Liver (tissue), 9 donors: ENCODE data around the gene TAS2R46. TPM values are rescaled to one million over a fixed set of nuclear protein-coding genes. Genes with fewer than 3 reads are reported as not detected.

Experiments
- DNase-seq: peaks from one replicate; pipeline ENCODE4 v3.0.0-alpha.2; 2017; ENCODE audit warnings: low spot score
- H3K27ac ChIP-seq, 2 donors: one replicate each; pipeline ENCODE4 v1.7.0; 2013; ENCODE audit warnings: inconsistent platforms in 2 of 2, low read length in 2 of 2, control low read depth in 1 of 2, low read depth in 1 of 2, mild to moderate bottlenecking in 1 of 2
- H3K27me3 ChIP-seq, 4 donors: one replicate each; pipeline versions ENCODE4 v1.6.1 to v1.7.0; 2013; ENCODE audit warnings: low read length in 3 of 4, inconsistent platforms in 1 of 4, mild to moderate bottlenecking in 1 of 4, moderate library complexity in 1 of 4; ENCODE audit not compliant: control insufficient read depth in 4 of 4, insufficient read depth in 4 of 4
- H3K36me3 ChIP-seq, 4 donors: one replicate each; pipeline versions ENCODE4 v1.6.1 to v1.7.0; 2013; ENCODE audit warnings: low read length in 3 of 4, mild to moderate bottlenecking in 3 of 4, low read depth in 1 of 4, moderate library complexity in 1 of 4; ENCODE audit not compliant: control insufficient read depth in 4 of 4, insufficient read depth in 3 of 4
- H3K4me1 ChIP-seq, 4 donors: one replicate each; pipeline versions ENCODE4 v1.6.1 to v1.7.0; 2013; ENCODE audit warnings: low read length in 3 of 4, mild to moderate bottlenecking in 3 of 4, moderate library complexity in 1 of 4; ENCODE audit not compliant: control insufficient read depth in 4 of 4, insufficient read depth in 4 of 4
- H3K4me3 ChIP-seq, 3 donors: one replicate each; pipeline versions ENCODE4 v1.6.1 to v1.7.0; 2013; ENCODE audit warnings: low read length in 3 of 3, control low read depth in 1 of 3, low read depth in 1 of 3, mild to moderate bottlenecking in 1 of 3
- H3K9ac ChIP-seq, 2 donors: one replicate each; pipeline ENCODE4 v1.7.0; 2013; ENCODE audit warnings: low read length in 2 of 2, mild to moderate bottlenecking in 2 of 2, moderate library complexity in 2 of 2, control low read depth in 1 of 2, low read depth in 1 of 2
- H3K9me3 ChIP-seq, 4 donors: one replicate each; pipeline versions ENCODE4 v1.6.1 to v1.7.0; 2013; ENCODE audit warnings: low read length in 3 of 4; ENCODE audit not compliant: control insufficient read depth in 4 of 4
- EGR1 ChIP-seq, 2 donors: IDR thresholded peaks; 2 replicates each; pipeline ENCODE4 v1.6.1; 2016 to 2018; ENCODE audit warnings: antibody characterized with exemption in 2 of 2, low read depth in 2 of 2
- FOXA1 ChIP-seq: IDR thresholded peaks from 2 replicates; pipeline ENCODE4 v1.6.1; 2016; ENCODE audit warnings: antibody characterized with exemption
- FOXA2 ChIP-seq: IDR thresholded peaks from 2 replicates; pipeline ENCODE4 v1.6.1; 2016; ENCODE audit warnings: antibody characterized with exemption
- GABPA ChIP-seq, 2 donors: IDR thresholded peaks in 1 of 2; conservative IDR thresholded peaks in 1 of 2; 2 replicates each; pipeline ENCODE4 v1.6.1; 2016; ENCODE audit warnings: antibody characterized with exemption in 2 of 2, mild to moderate bottlenecking in 1 of 2, moderate library complexity in 1 of 2
- HNF4A ChIP-seq, 2 donors: conservative IDR thresholded peaks; 2 replicates each; pipeline ENCODE4 v1.6.1; 2016; ENCODE audit warnings: antibody characterized with exemption in 2 of 2, mild to moderate bottlenecking in 2 of 2
- HNF4G ChIP-seq: IDR thresholded peaks from 2 replicates; pipeline ENCODE4 v1.6.1; 2016; ENCODE audit warnings: antibody characterized with exemption
- JUND ChIP-seq, 2 donors: IDR thresholded peaks; 2 replicates each; pipeline ENCODE4 v1.6.1; 2016; ENCODE audit warnings: antibody characterized with exemption in 2 of 2
- NR2F2 ChIP-seq: IDR thresholded peaks from 2 replicates; pipeline ENCODE4 v1.6.1; 2016; ENCODE audit warnings: antibody characterized with exemption
- RAD21 ChIP-seq, 2 donors: IDR thresholded peaks; 2 replicates each; pipeline ENCODE4 v1.6.1; 2016; ENCODE audit warnings: antibody characterized with exemption in 2 of 2, mild to moderate bottlenecking in 2 of 2
- RXRA ChIP-seq, 2 donors: IDR thresholded peaks; 2 replicates each; pipeline ENCODE4 v1.6.1; 2017 to 2018; ENCODE audit warnings: antibody characterized with exemption in 2 of 2, mild to moderate bottlenecking in 1 of 2
- SP1 ChIP-seq: IDR thresholded peaks from 2 replicates; pipeline ENCODE4 v1.6.1; 2018; ENCODE audit warnings: antibody characterized with exemption, mild to moderate bottlenecking
- TAF1 ChIP-seq: conservative IDR thresholded peaks from 2 replicates; pipeline ENCODE4 v1.6.1; 2016; ENCODE audit warnings: antibody characterized with exemption, mild to moderate bottlenecking
- YY1 ChIP-seq: IDR thresholded peaks from 2 replicates; pipeline ENCODE4 v1.6.1; 2016; ENCODE audit warnings: antibody characterized with exemption, mild to moderate bottlenecking
- WGBS: extraction: QIAGEN DNeasy Blood & Tissue Kit; methylation state at CpG from one replicate; pipeline ENCODE4 v1.1.7; 2013; 5-methylcytosine and 5-hydroxymethylcytosine counted together
- polyA plus RNA-seq, 2 donors: library from polyadenylated mRNA; stranded (reverse) in 1 of 2; unstranded in 1 of 2; fragments of 200-250 nt in 1 of 2; fragments of >200 nt in 1 of 2; fragmentation: Nextera tagmentation in 1 of 2; extraction: Ambion mirVana in 1 of 2; gene quantifications; one replicate each; pipeline versions ENCODE4 v1.2.1 to v1.2.3, GENCODE V29; 2013 to 2015
- total RNA-seq, 2 donors: library from RNA; depleted of rRNA; stranded (reverse); fragments of >200 nt; gene quantifications; one replicate each; pipeline ENCODE4 v1.2.3, GENCODE V29; 2014
- TF ChIP-seq, protein P1 (sequence below): IDR thresholded peaks from 2 replicates; pipeline ENCODE4 v1.6.1; 2016; ENCODE audit warnings: antibody characterized with exemption
- TF ChIP-seq, protein P2 (sequence below): IDR thresholded peaks from 2 replicates; pipeline ENCODE4 v1.6.1; 2016; ENCODE audit warnings: antibody characterized with exemption
- TF ChIP-seq, protein P3 (sequence below): IDR thresholded peaks from 2 replicates; pipeline ENCODE4 v1.6.1; 2016; ENCODE audit warnings: antibody characterized with exemption
- TF ChIP-seq, protein P4 (sequence below): IDR thresholded peaks from 2 replicates; pipeline ENCODE4 v1.6.1; 2016; ENCODE audit warnings: antibody characterized with exemption, mild to moderate bottlenecking
- TF ChIP-seq, protein P5 (sequence below): fragments of 150-350 bp; IDR thresholded peaks from 2 replicates; pipeline ENCODE4 v1.5.1; 2017; ENCODE audit warnings: improper control_type of control experiment, low read depth, low read length; ENCODE audit not compliant: missing input control
- donor health status: healthy.
- donor health status: healthy.
- donor health status: healthy.
- donor health status: healthy.
- donor health status: healthy.

Gene TAS2R46
- total and polyA plus RNA-seq, 4 donors = 0.35 to 6.7 (median 1.1) TPM; not detected in 1

DNA sequence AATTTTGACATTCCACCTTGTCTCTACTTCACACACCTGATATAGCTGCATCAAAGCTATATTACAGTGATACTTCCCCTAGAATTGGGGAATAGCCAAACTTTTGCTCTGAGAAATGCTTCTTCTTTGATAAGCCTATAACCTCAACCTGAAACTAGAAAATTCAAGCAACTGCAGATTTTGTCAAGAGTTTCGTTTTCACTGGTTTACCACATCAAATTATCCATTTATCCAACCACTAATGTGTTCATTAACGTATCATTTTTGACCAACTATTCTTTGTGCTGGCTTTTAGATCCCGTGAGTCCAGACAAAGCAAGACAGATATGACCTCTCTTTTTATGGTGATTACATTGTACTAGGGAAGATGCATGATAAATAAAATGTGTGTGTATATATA lies 13.5 kb upstream of the TAS2R46 start:
- Histone ChIP-seq H3K4me1 (peaks cover 0 to 3% (median 0%) of the 10 kb centered on the region in 4 donors), H3K27me3 (no peaks in the 10 kb centered on the region), H3K9me3 (no peaks in the 10 kb centered on the region), H3K36me3 (no peaks in the 10 kb centered on the region), H3K9ac (no peak overlapping the region), H3K27ac (no peak overlapping the region), H3K4me3 (no peak overlapping the region)
- TF ChIP-seq RXRA (IDR thresholded peaks at IDR 0.05) (no peak), GABPA (IDR thresholded peaks at IDR 0.05 in 1 of 2, conservative IDR thresholded peaks at IDR 0.05 in 1 of 2) (no peak), RAD21 (IDR thresholded peaks at IDR 0.05) (no peak), TAF1 (no peak)
- TF ChIP-seq, protein P1, sequence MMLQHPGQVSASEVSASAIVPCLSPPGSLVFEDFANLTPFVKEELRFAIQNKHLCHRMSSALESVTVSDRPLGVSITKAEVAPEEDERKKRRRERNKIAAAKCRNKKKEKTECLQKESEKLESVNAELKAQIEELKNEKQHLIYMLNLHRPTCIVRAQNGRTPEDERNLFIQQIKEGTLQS = no peak
- TF ChIP-seq, protein P2, sequence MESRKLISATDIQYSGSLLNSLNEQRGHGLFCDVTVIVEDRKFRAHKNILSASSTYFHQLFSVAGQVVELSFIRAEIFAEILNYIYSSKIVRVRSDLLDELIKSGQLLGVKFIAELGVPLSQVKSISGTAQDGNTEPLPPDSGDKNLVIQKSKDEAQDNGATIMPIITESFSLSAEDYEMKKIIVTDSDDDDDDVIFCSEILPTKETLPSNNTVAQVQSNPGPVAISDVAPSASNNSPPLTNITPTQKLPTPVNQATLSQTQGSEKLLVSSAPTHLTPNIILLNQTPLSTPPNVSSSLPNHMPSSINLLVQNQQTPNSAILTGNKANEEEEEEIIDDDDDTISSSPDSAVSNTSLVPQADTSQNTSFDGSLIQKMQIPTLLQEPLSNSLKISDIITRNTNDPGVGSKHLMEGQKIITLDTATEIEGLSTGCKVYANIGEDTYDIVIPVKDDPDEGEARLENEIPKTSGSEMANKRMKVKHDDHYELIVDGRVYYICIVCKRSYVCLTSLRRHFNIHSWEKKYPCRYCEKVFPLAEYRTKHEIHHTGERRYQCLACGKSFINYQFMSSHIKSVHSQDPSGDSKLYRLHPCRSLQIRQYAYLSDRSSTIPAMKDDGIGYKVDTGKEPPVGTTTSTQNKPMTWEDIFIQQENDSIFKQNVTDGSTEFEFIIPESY = no peak
- TF ChIP-seq, protein P3, sequence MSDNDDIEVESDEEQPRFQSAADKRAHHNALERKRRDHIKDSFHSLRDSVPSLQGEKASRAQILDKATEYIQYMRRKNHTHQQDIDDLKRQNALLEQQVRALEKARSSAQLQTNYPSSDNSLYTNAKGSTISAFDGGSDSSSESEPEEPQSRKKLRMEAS = no peak
- 78% methylated on average over 3 of the region's 3 CpGs for WGBS
- no peak for DNase-seq

DNA sequence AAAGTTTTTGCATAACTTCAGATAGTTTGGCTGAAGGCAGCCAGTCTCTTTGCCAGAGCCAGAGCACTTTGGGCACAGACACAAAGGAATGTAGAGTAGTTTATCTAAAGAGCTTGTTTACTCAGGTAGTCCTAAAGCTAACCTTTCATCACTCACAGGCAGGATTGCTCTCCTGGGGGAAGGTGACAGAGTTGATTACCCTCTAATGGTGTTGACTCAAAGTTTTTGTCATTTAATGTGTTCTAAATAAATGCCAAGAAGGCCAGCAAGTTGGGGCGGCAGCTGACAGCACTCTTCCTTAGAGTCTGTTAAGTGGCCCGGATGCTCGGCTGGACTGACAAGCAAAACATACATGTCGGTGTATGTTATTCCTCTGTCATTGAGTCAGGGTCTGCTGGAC lies 9.3 kb upstream of the TAS2R46 start:
- WGBS = 54% methylated on average over 4 of the region's 4 CpGs
- Histone ChIP-seq H3K27ac (no peak overlapping the region), H3K27me3 (no peaks in the 10 kb centered on the region), H3K4me3 (no peak overlapping the region), H3K36me3 (no peaks in the 10 kb centered on the region), H3K9ac (no peak overlapping the region), H3K4me1 (peaks cover 0 to 3% (median 0%) of the 10 kb centered on the region in 4 donors), H3K9me3 (no peaks in the 10 kb centered on the region)
- no peak for DNase-seq
- TF ChIP-seq FOXA2 (peak; percentile 93), EGR1 (IDR thresholded peaks at IDR 0.05; ENCODE audit: low read depth in 2 of 2) (no peak), NR2F2 (no peak), SP1 (peak; percentile 55), HNF4A (conservative IDR thresholded peaks at IDR 0.05) (peak; percentile 58 to 67), RXRA (IDR thresholded peaks at IDR 0.05) (peak; percentile 67 to 85), TAF1 (no peak), YY1 (no peak), GABPA (IDR thresholded peaks at IDR 0.05 in 1 of 2, conservative IDR thresholded peaks at IDR 0.05 in 1 of 2) (no peak), RAD21 (IDR thresholded peaks at IDR 0.05) (peak in 1 of 2 donors; percentile 48), FOXA1 (peak; percentile 86), HNF4G (no peak), JUND (IDR thresholded peaks at IDR 0.05) (no peak)
- TF ChIP-seq, protein P3 = no peak
- TF ChIP-seq, protein P2 = peak; percentile 28
- TF ChIP-seq, protein P4, sequence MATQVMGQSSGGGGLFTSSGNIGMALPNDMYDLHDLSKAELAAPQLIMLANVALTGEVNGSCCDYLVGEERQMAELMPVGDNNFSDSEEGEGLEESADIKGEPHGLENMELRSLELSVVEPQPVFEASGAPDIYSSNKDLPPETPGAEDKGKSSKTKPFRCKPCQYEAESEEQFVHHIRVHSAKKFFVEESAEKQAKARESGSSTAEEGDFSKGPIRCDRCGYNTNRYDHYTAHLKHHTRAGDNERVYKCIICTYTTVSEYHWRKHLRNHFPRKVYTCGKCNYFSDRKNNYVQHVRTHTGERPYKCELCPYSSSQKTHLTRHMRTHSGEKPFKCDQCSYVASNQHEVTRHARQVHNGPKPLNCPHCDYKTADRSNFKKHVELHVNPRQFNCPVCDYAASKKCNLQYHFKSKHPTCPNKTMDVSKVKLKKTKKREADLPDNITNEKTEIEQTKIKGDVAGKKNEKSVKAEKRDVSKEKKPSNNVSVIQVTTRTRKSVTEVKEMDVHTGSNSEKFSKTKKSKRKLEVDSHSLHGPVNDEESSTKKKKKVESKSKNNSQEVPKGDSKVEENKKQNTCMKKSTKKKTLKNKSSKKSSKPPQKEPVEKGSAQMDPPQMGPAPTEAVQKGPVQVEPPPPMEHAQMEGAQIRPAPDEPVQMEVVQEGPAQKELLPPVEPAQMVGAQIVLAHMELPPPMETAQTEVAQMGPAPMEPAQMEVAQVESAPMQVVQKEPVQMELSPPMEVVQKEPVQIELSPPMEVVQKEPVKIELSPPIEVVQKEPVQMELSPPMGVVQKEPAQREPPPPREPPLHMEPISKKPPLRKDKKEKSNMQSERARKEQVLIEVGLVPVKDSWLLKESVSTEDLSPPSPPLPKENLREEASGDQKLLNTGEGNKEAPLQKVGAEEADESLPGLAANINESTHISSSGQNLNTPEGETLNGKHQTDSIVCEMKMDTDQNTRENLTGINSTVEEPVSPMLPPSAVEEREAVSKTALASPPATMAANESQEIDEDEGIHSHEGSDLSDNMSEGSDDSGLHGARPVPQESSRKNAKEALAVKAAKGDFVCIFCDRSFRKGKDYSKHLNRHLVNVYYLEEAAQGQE = no peak
- TF ChIP-seq, protein P5, sequence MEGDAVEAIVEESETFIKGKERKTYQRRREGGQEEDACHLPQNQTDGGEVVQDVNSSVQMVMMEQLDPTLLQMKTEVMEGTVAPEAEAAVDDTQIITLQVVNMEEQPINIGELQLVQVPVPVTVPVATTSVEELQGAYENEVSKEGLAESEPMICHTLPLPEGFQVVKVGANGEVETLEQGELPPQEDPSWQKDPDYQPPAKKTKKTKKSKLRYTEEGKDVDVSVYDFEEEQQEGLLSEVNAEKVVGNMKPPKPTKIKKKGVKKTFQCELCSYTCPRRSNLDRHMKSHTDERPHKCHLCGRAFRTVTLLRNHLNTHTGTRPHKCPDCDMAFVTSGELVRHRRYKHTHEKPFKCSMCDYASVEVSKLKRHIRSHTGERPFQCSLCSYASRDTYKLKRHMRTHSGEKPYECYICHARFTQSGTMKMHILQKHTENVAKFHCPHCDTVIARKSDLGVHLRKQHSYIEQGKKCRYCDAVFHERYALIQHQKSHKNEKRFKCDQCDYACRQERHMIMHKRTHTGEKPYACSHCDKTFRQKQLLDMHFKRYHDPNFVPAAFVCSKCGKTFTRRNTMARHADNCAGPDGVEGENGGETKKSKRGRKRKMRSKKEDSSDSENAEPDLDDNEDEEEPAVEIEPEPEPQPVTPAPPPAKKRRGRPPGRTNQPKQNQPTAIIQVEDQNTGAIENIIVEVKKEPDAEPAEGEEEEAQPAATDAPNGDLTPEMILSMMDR = no peak
- TF ChIP-seq, protein P1 = peak; percentile 77
